ENCODE results near the gene MLPH. TPM values are rescaled to one million over a fixed set of nuclear protein-coding genes. Genes with fewer than 3 reads are reported as not detected.

Gene MLPH
- total and polyA plus RNA-seq, 2 of the 13 experiments (the other 11 are each of a cell fraction or from before 2014, with no cell fraction given): 0.12 TPM; not detected in 1

- Histone ChIP-seq H3K9ac (ENCODE audit: insufficient read depth, low read depth, low read length) (no peak overlapping the region), H3K9me3 (ENCODE audit: low read length) (peaks cover 7% of the 10 kb centered on the region), H3K36me3 (replicated peaks in 1 of 2; ENCODE audit: control insufficient read depth in 1 of 2, insufficient read depth in 2 of 2, low read length in 2 of 2) (no peaks in the 10 kb centered on the region), H3K27ac (ENCODE audit: extremely low read length, insufficient read depth, low read length) (no peak overlapping the region), H2AFZ (ENCODE audit: low read length) (no peak overlapping the region), H3K27me3 (ENCODE audit: control insufficient read depth in 1 of 2, insufficient read depth in 2 of 2, low read length in 2 of 2) (peaks cover 8 to 35% of the 10 kb centered on the region in 2 experiments; a peak in 3 of 5 replicates), H3K79me2 (ENCODE audit: insufficient read depth, low read length) (no peaks in the 10 kb centered on the region), H3K4me1 (ENCODE audit: insufficient read depth, low read length) (peaks cover 11% of the 10 kb centered on the region), H3K4me2 (ENCODE audit: low read depth, low read length) (no peak overlapping the region), H3K4me3 (replicated peaks in 1 of 3; ENCODE audit: insufficient read depth in 1 of 3, low read depth in 2 of 3, low read length in 3 of 3) (no peak overlapping the region), H4K20me1 (ENCODE audit: insufficient read depth, low read length) (no peaks in the 10 kb centered on the region)
- no peak for TF ChIP-seq ZNF138 (CRISPR knock-in tag; IDR thresholded peaks at IDR 0.05; ENCODE audit: low read depth)
- TF ChIP-seq NKX3-1 (CRISPR knock-in tag; IDR thresholded peaks at IDR 0.05): no peak
- TF ChIP-seq ZBTB43 (CRISPR knock-in tag; conservative IDR thresholded peaks at IDR 0.05): no peak
- CTCF ChIA-PET (ENCODE audit: low intra/inter-chr PET ratio, low total read pairs): no interaction called here
- in situ Hi-C loops (cut with HindIII; ENCODE audit: extremely low pct_ligation_motif_present, low pct_unique_long_range_greater_than_20kb): no loop called here
- POLR2A ChIA-PET: no interaction called here
- FAIRE-seq: no peak
- intact Hi-C loops (cut with micrococcal nuclease; ENCODE audit: unreplicated experiment): no loop called here
- ATAC-seq: no peak
- BruUV-seq (replicated peaks): no TSS peak
- 100% methylated on average over 1 of the region's 1 CpG for WGBS (ENCODE audit: low lambda C conversion rate)
- DNase-seq (ENCODE audit: low spot score): no peak
Observed at GRCh38 chr2:237555560-237555959, 68.5 kb downstream of the MLPH start.

GRCh38 chr2:237556773-237557632 is 70.0 kb downstream of the MLPH start:
- H2AFZ ChIP-seq (ENCODE audit: low read length): no peak overlapping the region
- no peak for FAIRE-seq
- no peak for ATAC-seq
- H3K4me2 ChIP-seq (ENCODE audit: low read depth, low read length): no peak overlapping the region
- ChIA-PET POLR2A (no interaction called here), CTCF (ENCODE audit: low intra/inter-chr PET ratio, low total read pairs) (no interaction called here)
- H3K4me3 ChIP-seq (replicated peaks in 1 of 3; ENCODE audit: insufficient read depth in 1 of 3, low read depth in 2 of 3, low read length in 3 of 3): no peak overlapping the region
- no peak overlapping the region for H3K9ac ChIP-seq (ENCODE audit: insufficient read depth, low read depth, low read length)
- no peak overlapping the region for H3K27ac ChIP-seq (ENCODE audit: extremely low read length, insufficient read depth, low read length)
- WGBS (ENCODE audit: low lambda C conversion rate): 11% methylated on average over 11 of the region's 11 CpGs
- TF ChIP-seq HNRNPK (IDR thresholded peaks at IDR 0.05; ENCODE audit: low read depth, low read length, poor library complexity, severe bottlenecking) (peak; percentile 62), U2AF2 (IDR thresholded peaks at IDR 0.05; ENCODE audit: low read depth, low read length) (no peak), ZNF660 (CRISPR knock-in tag; IDR thresholded peaks at IDR 0.05; ENCODE audit: borderline replicate concordance, low read depth) (no peak), ARID2 (CRISPR knock-in tag; IDR thresholded peaks at IDR 0.05; ENCODE audit: borderline replicate concordance) (no peak), ZFX (CRISPR knock-in tag; IDR thresholded peaks at IDR 0.05; ENCODE audit: low read depth) (no peak), ZNF615 (CRISPR knock-in tag; IDR thresholded peaks at IDR 0.05; ENCODE audit: borderline replicate concordance) (no peak)
- intact Hi-C loops (cut with micrococcal nuclease; ENCODE audit: unreplicated experiment): no loop called here
- DNase-seq (ENCODE audit: low spot score): no peak
- H3K4me1 ChIP-seq (ENCODE audit: insufficient read depth, low read length): no peaks in the 10 kb centered on the region
- H3K27me3 ChIP-seq (ENCODE audit: control insufficient read depth in 1 of 2, insufficient read depth in 2 of 2, low read length in 2 of 2): peaks cover 5 to 38% of the 10 kb centered on the region in 2 experiments; a peak in 3 of 5 replicates
- in situ Hi-C loops (cut with HindIII; ENCODE audit: extremely low pct_ligation_motif_present, low pct_unique_long_range_greater_than_20kb): no loop called here
- no peaks in the 10 kb centered on the region for H4K20me1 ChIP-seq (ENCODE audit: insufficient read depth, low read length)
- no TSS peak for BruUV-seq (replicated peaks)
- H3K9me3 ChIP-seq (ENCODE audit: low read length): peaks cover 7% of the 10 kb centered on the region
- H3K36me3 ChIP-seq (replicated peaks in 1 of 2; ENCODE audit: control insufficient read depth in 1 of 2, insufficient read depth in 2 of 2, low read length in 2 of 2): no peaks in the 10 kb centered on the region
- H3K79me2 ChIP-seq (ENCODE audit: insufficient read depth, low read length): no peaks in the 10 kb centered on the region
